ENCODE measurements around the gene NADSYN1.

The NADSYN1 gene

DNA sequence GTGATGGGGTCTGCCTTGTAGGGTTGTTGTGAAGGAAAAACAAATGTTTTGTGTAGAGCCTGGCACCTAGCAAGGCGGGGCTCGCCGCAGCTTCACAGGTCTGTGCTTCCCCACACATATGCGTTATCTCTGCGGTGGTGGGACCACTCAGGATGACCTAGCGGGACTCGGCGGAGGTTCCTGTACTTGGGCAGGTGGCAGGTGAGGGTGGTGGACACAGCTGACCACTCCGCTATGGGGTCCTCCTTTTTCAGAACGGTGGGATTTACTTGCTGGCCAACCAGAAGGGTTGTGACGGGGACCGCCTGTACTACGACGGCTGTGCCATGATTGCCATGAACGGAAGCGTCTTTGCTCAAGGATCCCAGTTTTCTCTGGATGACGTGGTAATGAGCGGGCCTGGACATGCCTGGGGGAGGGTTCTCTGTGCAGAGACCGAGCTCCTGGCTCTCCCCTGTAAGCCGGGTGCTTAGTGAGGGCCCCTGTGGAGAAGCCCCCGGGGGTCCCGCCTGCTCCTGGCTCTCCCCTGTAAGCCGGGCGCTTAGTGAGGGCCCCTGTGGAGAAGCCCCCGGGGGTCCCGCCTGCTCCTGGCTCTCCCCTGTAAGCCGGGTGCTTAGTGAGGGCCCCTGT, 21.3 kb downstream of the NADSYN1 start:
- Histone ChIP-seq H3K9me3 (ENCODE audit: insufficient read depth, low read length, severe bottlenecking) (no peaks in the 10 kb centered on the region), H3K79me2 (ENCODE audit: insufficient read depth, low read length) (no peaks in the 10 kb centered on the region), H3K36me3 (ENCODE audit: insufficient read depth, low read length) (peaks cover 75% of the 10 kb centered on the region), H3K4me2 (ENCODE audit: insufficient read depth, low read length) (no peak overlapping the region), H3K4me3 (ENCODE audit: low read depth in 1 of 2, low read length in 2 of 2) (no peak overlapping the region), H3K4me1 (ENCODE audit: insufficient read depth, low read length) (no peaks in the 10 kb centered on the region), H3K27ac (ENCODE audit: low read length) (no peak overlapping the region), H4K20me1 (ENCODE audit: insufficient read depth, low read length) (0 out of 2 replicates have a peak, but pooled peaks cover 10% of the 10 kb centered on the region), H3K27me3 (ENCODE audit: insufficient read depth, low read length, poor library complexity) (no peaks in the 10 kb centered on the region), H2AFZ (ENCODE audit: low read depth, low read length) (no peak overlapping the region), H3K9ac (ENCODE audit: low read depth, low read length) (no peak overlapping the region)
- ATAC-seq (ENCODE audit: insufficient read depth, low read depth): no peak
- TF ChIP-seq, protein P1, sequence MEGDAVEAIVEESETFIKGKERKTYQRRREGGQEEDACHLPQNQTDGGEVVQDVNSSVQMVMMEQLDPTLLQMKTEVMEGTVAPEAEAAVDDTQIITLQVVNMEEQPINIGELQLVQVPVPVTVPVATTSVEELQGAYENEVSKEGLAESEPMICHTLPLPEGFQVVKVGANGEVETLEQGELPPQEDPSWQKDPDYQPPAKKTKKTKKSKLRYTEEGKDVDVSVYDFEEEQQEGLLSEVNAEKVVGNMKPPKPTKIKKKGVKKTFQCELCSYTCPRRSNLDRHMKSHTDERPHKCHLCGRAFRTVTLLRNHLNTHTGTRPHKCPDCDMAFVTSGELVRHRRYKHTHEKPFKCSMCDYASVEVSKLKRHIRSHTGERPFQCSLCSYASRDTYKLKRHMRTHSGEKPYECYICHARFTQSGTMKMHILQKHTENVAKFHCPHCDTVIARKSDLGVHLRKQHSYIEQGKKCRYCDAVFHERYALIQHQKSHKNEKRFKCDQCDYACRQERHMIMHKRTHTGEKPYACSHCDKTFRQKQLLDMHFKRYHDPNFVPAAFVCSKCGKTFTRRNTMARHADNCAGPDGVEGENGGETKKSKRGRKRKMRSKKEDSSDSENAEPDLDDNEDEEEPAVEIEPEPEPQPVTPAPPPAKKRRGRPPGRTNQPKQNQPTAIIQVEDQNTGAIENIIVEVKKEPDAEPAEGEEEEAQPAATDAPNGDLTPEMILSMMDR (IDR thresholded peaks at IDR 0.05; ENCODE audit: borderline replicate concordance, extremely low read depth, low read length, poor library complexity, severe bottlenecking): no peak
- no peak for TF ChIP-seq EZH2 (IDR thresholded peaks at IDR 0.05; ENCODE audit: borderline replicate concordance, low read depth, low read length, severe bottlenecking)
- no peak for DNase-seq

DNA sequence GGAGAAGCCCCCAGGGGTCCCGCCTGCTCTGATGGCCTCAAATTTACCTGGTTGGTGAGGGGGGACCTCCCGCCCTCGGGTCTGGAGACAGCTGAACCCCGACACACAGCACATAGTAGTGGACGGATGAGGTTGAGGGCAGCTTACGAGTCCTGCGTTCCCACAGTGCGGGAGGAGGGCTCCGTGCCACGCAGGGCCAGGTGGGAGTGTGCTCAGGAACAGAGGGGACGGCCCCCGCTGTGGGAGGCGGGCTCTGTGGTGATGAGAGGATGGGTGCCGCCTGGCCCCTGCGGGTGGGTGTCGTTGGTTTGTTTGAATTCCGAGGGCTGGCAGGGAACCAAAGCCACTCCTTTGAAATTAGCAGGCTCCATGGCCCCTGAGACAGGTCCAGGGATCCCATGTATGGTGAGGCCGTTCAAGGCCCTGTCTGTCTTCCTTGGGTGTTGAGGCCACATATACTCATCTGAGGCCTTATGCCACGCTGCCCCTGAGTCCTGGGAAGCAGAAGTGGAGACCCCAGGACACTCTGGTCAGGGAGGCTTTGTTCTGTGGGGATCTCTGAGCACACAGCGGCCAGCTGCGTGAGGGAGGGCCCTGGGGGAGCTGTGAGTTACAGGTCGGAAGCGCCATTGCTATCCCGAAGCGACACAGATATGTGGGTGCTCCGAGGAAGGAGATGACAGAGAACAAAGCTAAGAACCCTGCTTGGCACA, 21.9 kb downstream of the NADSYN1 start:
- no peak overlapping the region for H2AFZ ChIP-seq (ENCODE audit: low read depth, low read length)
- peaks cover 82% of the 10 kb centered on the region for H3K36me3 ChIP-seq (ENCODE audit: insufficient read depth, low read length)
- H3K9ac ChIP-seq (ENCODE audit: low read depth, low read length): no peak overlapping the region
- no peak overlapping the region for H3K4me2 ChIP-seq (ENCODE audit: insufficient read depth, low read length)
- H3K79me2 ChIP-seq (ENCODE audit: insufficient read depth, low read length): no peaks in the 10 kb centered on the region
- no peak for ATAC-seq (ENCODE audit: insufficient read depth, low read depth)
- H3K27me3 ChIP-seq (ENCODE audit: insufficient read depth, low read length, poor library complexity): no peaks in the 10 kb centered on the region
- H3K27ac ChIP-seq (ENCODE audit: low read length): no peak overlapping the region
- 0 out of 2 replicates have a peak, but pooled peaks cover 10% of the 10 kb centered on the region for H4K20me1 ChIP-seq (ENCODE audit: insufficient read depth, low read length)
- H3K9me3 ChIP-seq (ENCODE audit: insufficient read depth, low read length, severe bottlenecking): no peaks in the 10 kb centered on the region
- H3K4me1 ChIP-seq (ENCODE audit: insufficient read depth, low read length): no peaks in the 10 kb centered on the region
- no peak for TF ChIP-seq EZH2 (IDR thresholded peaks at IDR 0.05; ENCODE audit: borderline replicate concordance, low read depth, low read length, severe bottlenecking)
- TF ChIP-seq, protein P1 (IDR thresholded peaks at IDR 0.05; ENCODE audit: borderline replicate concordance, extremely low read depth, low read length, poor library complexity, severe bottlenecking): no peak
- no peak overlapping the region for H3K4me3 ChIP-seq (ENCODE audit: low read depth in 1 of 2, low read length in 2 of 2)
- DNase-seq: no peak

DNA sequence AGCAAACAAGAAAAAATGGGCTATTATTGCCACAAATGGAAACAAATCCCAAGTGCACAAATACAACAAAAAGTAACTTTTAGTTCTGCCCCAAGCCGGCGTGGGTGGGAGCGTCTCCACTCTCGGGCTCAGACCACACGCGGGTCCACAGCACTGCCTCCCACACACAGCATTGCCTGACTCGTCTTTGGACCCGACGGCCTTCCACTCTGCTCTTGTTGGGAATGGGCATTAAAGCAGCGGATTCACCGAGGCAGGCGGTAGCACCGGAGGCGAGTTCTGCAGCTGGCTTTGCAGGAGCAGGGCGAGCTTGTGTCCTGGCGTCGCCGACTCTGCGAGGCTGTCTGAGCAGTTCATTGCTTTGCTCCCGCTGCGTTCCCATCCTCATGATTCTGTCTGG, 23.0 kb downstream of the NADSYN1 start:
- H3K27ac ChIP-seq (ENCODE audit: low read length): no peak overlapping the region
- peaks cover 92% of the 10 kb centered on the region for H3K36me3 ChIP-seq (ENCODE audit: insufficient read depth, low read length)
- DNase-seq (no peak), ATAC-seq (ENCODE audit: insufficient read depth, low read depth) (no peak)
- no peaks in the 10 kb centered on the region for H3K4me1 ChIP-seq (ENCODE audit: insufficient read depth, low read length)
- TF ChIP-seq, protein P1 (IDR thresholded peaks at IDR 0.05; ENCODE audit: borderline replicate concordance, extremely low read depth, low read length, poor library complexity, severe bottlenecking): no peak
- no peak for TF ChIP-seq EZH2 (IDR thresholded peaks at IDR 0.05; ENCODE audit: borderline replicate concordance, low read depth, low read length, severe bottlenecking)
- H3K79me2 ChIP-seq (ENCODE audit: insufficient read depth, low read length): no peaks in the 10 kb centered on the region
- H3K4me3 ChIP-seq (ENCODE audit: low read depth in 1 of 2, low read length in 2 of 2): no peak overlapping the region
- no peak overlapping the region for H2AFZ ChIP-seq (ENCODE audit: low read depth, low read length)
- no peak overlapping the region for H3K9ac ChIP-seq (ENCODE audit: low read depth, low read length)
- H3K27me3 ChIP-seq (ENCODE audit: insufficient read depth, low read length, poor library complexity): no peaks in the 10 kb centered on the region
- no peak overlapping the region for H3K4me2 ChIP-seq (ENCODE audit: insufficient read depth, low read length)
- H3K9me3 ChIP-seq (ENCODE audit: insufficient read depth, low read length, severe bottlenecking): no peaks in the 10 kb centered on the region
- H4K20me1 ChIP-seq (ENCODE audit: insufficient read depth, low read length): 0 out of 2 replicates have a peak, but pooled peaks cover 10% of the 10 kb centered on the region

Data from DND-41 (cell line).